K562 (cell line): ENCODE data around the gene FERMT3. TPM values are rescaled to one million over a fixed set of nuclear protein-coding genes. Genes with fewer than 3 reads are reported as not detected.

Experiments
- ATAC-seq: fragments of 200-7000 bp; cut with Tn5 transposase; 3 replicates; pipeline ENCODE4 v1.9.1; 2020; ENCODE audit warnings: moderate library complexity
- BruUV-seq: library from RNA; stranded (reverse); fragments of 400-500 nt; replicated peaks from 2 replicates; lab custom pipeline; 2021; lab: Mats Ljungman, UMichigan
- CTCF ChIA-PET: fragments of 300-600 bp; formaldehyde crosslinking; extraction: SDS; loops from one replicate; lab custom pipeline; 2021; ENCODE audit warnings: low intra/inter-chr PET ratio; lab: Yijun Ruan, JAX
- POLR2A ChIA-PET: fragments of 300-600, 350-650 bp; sonication (Branson Sonifier 250); formaldehyde crosslinking; extraction: SDS; loops from one replicate; lab custom pipeline; 2021; ENCODE audit warnings: antibody characterized with exemption, inconsistent platforms; lab: Yijun Ruan, JAX
- DNase-seq, 4 experiments: peaks; one replicate each; pipeline versions ENCODE4 v3.0.0 to v3.0.0-alpha.2; 2011 to 2018; ENCODE audit warnings: low spot score in 3 of 4, mixed read lengths in 3 of 4; ENCODE audit errors: extremely low read depth in 1 of 4
- FAIRE-seq: peaks from 2 replicates; lab custom pipeline; 2011; peaks lifted over from hg19 to GRCh38; lab: Jason Lieb, UNC
- H2AFZ ChIP-seq: 2 replicates; pipeline ENCODE4 v1.6.0; 2011; ENCODE audit warnings: low read depth, low read length, control low read depth, inconsistent platforms
- H3K27ac ChIP-seq: fragments of 200-600 bp; 3 replicates; pipeline ENCODE4 v1.8.0; 2011; ENCODE audit warnings: low read depth, mild to moderate bottlenecking, control low read depth, inconsistent platforms, low read length, moderate library complexity, mixed read lengths; ENCODE audit errors: extremely low read depth
- H3K27me3 ChIP-seq, 2 experiments: fragments of 300-600 bp in 1 of 2; 2 replicates in 1 of 2; 3 replicates in 1 of 2; pipeline versions ENCODE4 v1.6.0 to v1.8.0; 2011; ENCODE audit warnings: inconsistent platforms in 2 of 2, low read length in 2 of 2, mild to moderate bottlenecking in 1 of 2, mixed read lengths in 1 of 2, moderate library complexity in 1 of 2; ENCODE audit not compliant: control insufficient read depth in 2 of 2, insufficient read depth in 2 of 2
- H3K36me3 ChIP-seq: fragments of 300-600 bp; 3 replicates; pipeline ENCODE4 v1.8.0; 2011; ENCODE audit warnings: mild to moderate bottlenecking, low read length, inconsistent platforms; ENCODE audit not compliant: control insufficient read depth, insufficient read depth
- H3K4me1 ChIP-seq, 2 experiments: fragments of 200-600 bp in 1 of 2; replicated peaks in 1 of 2; 2 replicates in 1 of 2; 3 replicates in 1 of 2; pipeline versions ENCODE4 v1.5.1 to v1.8.0; 2011; ENCODE audit warnings: inconsistent platforms in 2 of 2, low read length in 2 of 2, mild to moderate bottlenecking in 1 of 2, mixed read lengths in 1 of 2, moderate library complexity in 1 of 2; ENCODE audit not compliant: control insufficient read depth in 2 of 2, insufficient read depth in 2 of 2
- H3K4me2 ChIP-seq: 2 replicates; pipeline ENCODE4 v1.6.1; 2011; ENCODE audit warnings: low read length, control low read depth, inconsistent platforms, mixed read lengths; ENCODE audit not compliant: insufficient read depth
- H3K4me3 ChIP-seq: fragments of 200-600 bp; sonication (generic), shearing (Covaris generic); 2 replicates; pipeline ENCODE4 v1.5.1; 2016; ENCODE audit warnings: control low read depth, inconsistent platforms
- H3K79me2 ChIP-seq: fragments of 200-600 bp; 3 replicates; pipeline ENCODE4 v1.8.0; 2011; ENCODE audit warnings: low read length, inconsistent platforms; ENCODE audit not compliant: control insufficient read depth, insufficient read depth
- H3K9ac ChIP-seq, 2 experiments: 2 replicates each; pipeline versions ENCODE4 v1.6.0 to v1.6.1; 2011; ENCODE audit warnings: low read depth in 2 of 2, low read length in 2 of 2, control low read depth in 1 of 2, inconsistent platforms in 1 of 2, mild to moderate bottlenecking in 1 of 2, mixed read lengths in 1 of 2; ENCODE audit not compliant: insufficient read depth in 1 of 2
- H3K9me1 ChIP-seq: one replicate; pipeline ENCODE4 v1.6.0; 2011; ENCODE audit warnings: inconsistent platforms, mild to moderate bottlenecking, low read length, moderate library complexity; ENCODE audit not compliant: control insufficient read depth, insufficient read depth
- H3K9me3 ChIP-seq: replicated peaks from 2 replicates; pipeline ENCODE4 v1.5.1; 2011; ENCODE audit warnings: low read depth, low read length, inconsistent platforms; ENCODE audit not compliant: control insufficient read depth, insufficient read depth
- H4K20me1 ChIP-seq: replicated peaks from 2 replicates; pipeline ENCODE4 v1.6.1; 2011; ENCODE audit warnings: low read length, inconsistent platforms, mixed read lengths; ENCODE audit not compliant: control insufficient read depth, insufficient read depth
- EP300 ChIP-seq: IDR thresholded peaks from 2 replicates; pipeline ENCODE4 v1.6.1; 2012; ENCODE audit warnings: low read length, improper control_type of control experiment
- HNRNPH1 ChIP-seq: fragments of 200-400 bp; formaldehyde crosslinking; optimal IDR thresholded peaks from 2 replicates; pipeline ENCODE3; 2017; ENCODE audit warnings: low read depth, mild to moderate bottlenecking, low read length, moderate library complexity
- KDM2B ChIP-seq: fragments of 250-450 bp; sonication (Bioruptor Pico); IDR thresholded peaks from 2 replicates; pipeline ENCODE4 v1.8.0; 2021; ENCODE audit warnings: mild to moderate bottlenecking, moderate library complexity
- NR2C1 ChIP-seq, 2 experiments: fragments of 450-650 bp; IDR thresholded peaks; 2 replicates each; pipeline ENCODE4 v1.6.1; 2017; ENCODE audit warnings: mild to moderate bottlenecking in 2 of 2, antibody characterized with exemption in 1 of 2, inconsistent platforms in 1 of 2, missing compliant biosample characterization in 1 of 2, missing genetic modification characterization in 1 of 2
- SIN3A ChIP-seq, 2 experiments: fragments of 150-350 bp in 1 of 2; IDR thresholded peaks; 2 replicates each; pipeline ENCODE4 v1.6.1; 2011 to 2016; ENCODE audit warnings: borderline replicate concordance in 2 of 2, low read depth in 2 of 2, low read length in 2 of 2, mild to moderate bottlenecking in 2 of 2, moderate library complexity in 2 of 2; ENCODE audit not compliant: control insufficient read depth in 1 of 2
- SP1 ChIP-seq: sonication (generic); formaldehyde crosslinking; IDR thresholded peaks from 2 replicates; pipeline ENCODE4 v1.8.1; 2022; ENCODE audit warnings: mild to moderate bottlenecking, missing genetic modification reagents
- ZNF175 ChIP-seq: fragments of 200-800 bp; sonication (Bioruptor generic); IDR thresholded peaks from 2 replicates; pipeline ENCODE4 v1.6.1; 2016; ENCODE audit warnings: low read depth, mild to moderate bottlenecking, missing genetic modification characterization, missing compliant biosample characterization
- WGBS: fragments of 100-300 bp; shearing (Covaris generic); methylation state at CpG from one replicate; pipeline ENCODE4 v1.1.6; 2016; ENCODE audit warnings: low coverage, mixed read lengths; ENCODE audit not compliant: insufficient coverage; ENCODE audit errors: missing lambda C conversion rate; 5-methylcytosine and 5-hydroxymethylcytosine counted together
- in situ Hi-C: fragments of 300-500 bp; cut with MboI; formaldehyde crosslinking; loops from 4 replicates; pipeline ENCODE4 v1.15.0; 2018; ENCODE audit warnings: inconsistent platforms, mixed read lengths
- intact Hi-C: fragments of 100-400 bp; cut with micrococcal nuclease; formaldehyde crosslinking; loops from 2 replicates; pipeline ENCODE4 v1.14.2; 2022
- polyA plus RNA-seq, 8 experiments: library from polyadenylated mRNA; depleted of rRNA in 4 of 8; stranded (reverse) in 5 of 8; unstranded in 3 of 8; fragments of >200 nt; fragmentation: Nextera tagmentation in 2 of 8; fragmentation: Illumina TruSeq in 1 of 8; extraction: Ambion mirVana in 2 of 8; extraction: Trizol in 1 of 8; gene quantifications; 2 replicates each; pipeline versions ENCODE4 v1.2.1 to v1.2.3, GENCODE V29; 2011 to 2014; ENCODE audit warnings: inconsistent platforms in 1 of 8, missing spikeins in 1 of 8
- total RNA-seq, 7 experiments: library from RNA; depleted of rRNA in 6 of 7; stranded (reverse); fragments of >200 nt in 6 of 7; fragmentation: Illumina TruSeq in 2 of 7; extraction: Trizol in 2 of 7; gene quantifications; 2 replicates each; pipeline versions ENCODE4 v1.2.1 to v1.2.3, GENCODE V29; 2011 to 2021; ENCODE audit warnings: low replicate concordance in 1 of 7
- TF ChIP-seq, protein P1 (sequence below): fragments of 200-800 bp; sonication (Bioruptor generic); IDR thresholded peaks from 2 replicates; pipeline ENCODE4 v1.6.1; 2016; ENCODE audit warnings: missing genetic modification characterization, missing compliant biosample characterization

Gene FERMT3
- total and polyA plus RNA-seq, 9 of the 15 experiments (the other 6 are each of a cell fraction or from before 2014, with no cell fraction given): 3.2 to 275 (median 79.7) TPM

GRCh38 chr11:64157631-64158394, 48.7 kb upstream of the FERMT3 start:
- Histone ChIP-seq H2AFZ (no peak overlapping the region), H3K36me3 (peaks cover 6% of the 10 kb centered on the region; the same call in 2 of the 3 replicates), H3K9me1 (no peaks in the 10 kb centered on the region), H3K9ac (peak overlapping the region in 1 of 2 experiments; percentile 49; a peak in 2 of 4 replicates), H3K4me2 (no peak overlapping the region), H3K79me2 (peaks cover 11% of the 10 kb centered on the region), H3K27ac (no peak overlapping the region), H3K4me1 (peaks cover 6 to 19% of the 10 kb centered on the region in 2 experiments; a peak in 4 of 5 replicates), H3K9me3 (no peaks in the 10 kb centered on the region), H3K27me3 (no peaks in the 10 kb centered on the region), H3K4me3 (no peak overlapping the region), H4K20me1 (peaks cover 16% of the 10 kb centered on the region)
- DNase-seq (no peak), FAIRE-seq (no peak), ATAC-seq (no peak)
- 85% methylated on average over 15 of the region's 17 CpGs for WGBS
- POLR2A ChIA-PET: no interaction called here
- in situ Hi-C loops (no loop called here), intact Hi-C loops (no loop called here)
- BruUV-seq: no TSS peak
- CTCF ChIA-PET: no interaction called here
- TF ChIP-seq SP1 (CRISPR knock-in tag): no peak
- no peak for TF ChIP-seq NR2C1 (IDR thresholded peaks at IDR 0.05)
- no peak for TF ChIP-seq NR2C1 (tag; IDR thresholded peaks at IDR 0.05)
- TF ChIP-seq EP300: no peak
- TF ChIP-seq, protein P1, sequence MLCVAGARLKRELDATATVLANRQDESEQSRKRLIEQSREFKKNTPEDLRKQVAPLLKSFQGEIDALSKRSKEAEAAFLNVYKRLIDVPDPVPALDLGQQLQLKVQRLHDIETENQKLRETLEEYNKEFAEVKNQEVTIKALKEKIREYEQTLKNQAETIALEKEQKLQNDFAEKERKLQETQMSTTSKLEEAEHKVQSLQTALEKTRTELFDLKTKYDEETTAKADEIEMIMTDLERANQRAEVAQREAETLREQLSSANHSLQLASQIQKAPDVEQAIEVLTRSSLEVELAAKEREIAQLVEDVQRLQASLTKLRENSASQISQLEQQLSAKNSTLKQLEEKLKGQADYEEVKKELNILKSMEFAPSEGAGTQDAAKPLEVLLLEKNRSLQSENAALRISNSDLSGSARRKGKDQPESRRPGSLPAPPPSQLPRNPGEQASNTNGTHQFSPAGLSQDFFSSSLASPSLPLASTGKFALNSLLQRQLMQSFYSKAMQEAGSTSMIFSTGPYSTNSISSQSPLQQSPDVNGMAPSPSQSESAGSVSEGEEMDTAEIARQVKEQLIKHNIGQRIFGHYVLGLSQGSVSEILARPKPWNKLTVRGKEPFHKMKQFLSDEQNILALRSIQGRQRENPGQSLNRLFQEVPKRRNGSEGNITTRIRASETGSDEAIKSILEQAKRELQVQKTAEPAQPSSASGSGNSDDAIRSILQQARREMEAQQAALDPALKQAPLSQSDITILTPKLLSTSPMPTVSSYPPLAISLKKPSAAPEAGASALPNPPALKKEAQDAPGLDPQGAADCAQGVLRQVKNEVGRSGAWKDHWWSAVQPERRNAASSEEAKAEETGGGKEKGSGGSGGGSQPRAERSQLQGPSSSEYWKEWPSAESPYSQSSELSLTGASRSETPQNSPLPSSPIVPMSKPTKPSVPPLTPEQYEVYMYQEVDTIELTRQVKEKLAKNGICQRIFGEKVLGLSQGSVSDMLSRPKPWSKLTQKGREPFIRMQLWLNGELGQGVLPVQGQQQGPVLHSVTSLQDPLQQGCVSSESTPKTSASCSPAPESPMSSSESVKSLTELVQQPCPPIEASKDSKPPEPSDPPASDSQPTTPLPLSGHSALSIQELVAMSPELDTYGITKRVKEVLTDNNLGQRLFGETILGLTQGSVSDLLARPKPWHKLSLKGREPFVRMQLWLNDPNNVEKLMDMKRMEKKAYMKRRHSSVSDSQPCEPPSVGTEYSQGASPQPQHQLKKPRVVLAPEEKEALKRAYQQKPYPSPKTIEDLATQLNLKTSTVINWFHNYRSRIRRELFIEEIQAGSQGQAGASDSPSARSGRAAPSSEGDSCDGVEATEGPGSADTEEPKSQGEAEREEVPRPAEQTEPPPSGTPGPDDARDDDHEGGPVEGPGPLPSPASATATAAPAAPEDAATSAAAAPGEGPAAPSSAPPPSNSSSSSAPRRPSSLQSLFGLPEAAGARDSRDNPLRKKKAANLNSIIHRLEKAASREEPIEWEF (CRISPR knock-in tag): no peak
- TF ChIP-seq HNRNPH1: no peak
- TF ChIP-seq KDM2B (CRISPR knock-in tag): no peak
- TF ChIP-seq ZNF175 (CRISPR knock-in tag): no peak
- no peak for TF ChIP-seq SIN3A (IDR thresholded peaks at IDR 0.05; ENCODE audit: borderline replicate concordance in 2 of 2, control insufficient read depth in 1 of 2, low read depth in 2 of 2, low read length in 2 of 2)
- TF ChIP-seq, all 486 proteins: peak for 0
